SK-N-SH (cell line): ENCODE measurements around the gene AMDHD2. TPM values are rescaled to one million over a fixed set of nuclear protein-coding genes. Genes with fewer than 3 reads are reported as not detected.

Experiments used
- CTCF ChIA-PET: fragments of 300-600, 350-600 bp; formaldehyde crosslinking; extraction: SDS; loops from one replicate; lab custom pipeline; 2021; lab: Yijun Ruan, JAX
- POLR2A ChIA-PET: fragments of 350-600 bp; sonication (Branson Sonifier 250); formaldehyde crosslinking; extraction: SDS; loops from one replicate; lab custom pipeline; 2020; ENCODE audit warnings: antibody characterized with exemption, inconsistent platforms; lab: Yijun Ruan, JAX
- DNase-seq: peaks from one replicate; pipeline ENCODE4 v3.0.0; 2012
- H2AFZ ChIP-seq: fragments of 200-600 bp; sonication (generic); 2 replicates; pipeline ENCODE4 v1.8.1; 2016; ENCODE audit warnings: antibody characterized with exemption, mild to moderate bottlenecking, low read depth
- H3F3A ChIP-seq: fragments of 200-600 bp; sonication (generic); replicated peaks from 2 replicates; pipeline ENCODE3; 2016; ENCODE audit warnings: antibody characterized with exemption, mild to moderate bottlenecking; ENCODE audit not compliant: insufficient read depth
- H3K27ac ChIP-seq, 2 experiments: fragments of 200-500 bp in 1 of 2; fragments of 200-600 bp in 1 of 2; sonication (Bioruptor generic) in 1 of 2; sonication (generic), shearing (Covaris generic) in 1 of 2; 2 replicates each; pipeline versions ENCODE4 v1.5.1 to v1.6.1; 2014 to 2016; ENCODE audit warnings: low read depth in 2 of 2, inconsistent platforms in 1 of 2, low read length in 1 of 2, mild to moderate bottlenecking in 1 of 2, mixed read lengths in 1 of 2
- H3K27me3 ChIP-seq: fragments of 200-600 bp; sonication (generic), shearing (Covaris generic); 2 replicates; pipeline ENCODE4 v1.6.1; 2016; ENCODE audit warnings: mixed run types; ENCODE audit not compliant: insufficient read depth
- H3K36me3 ChIP-seq, 2 experiments: fragments of 200-500 bp in 1 of 2; fragments of 200-600 bp in 1 of 2; sonication (Bioruptor generic) in 1 of 2; sonication (generic) in 1 of 2; replicated peaks in 1 of 2; 2 replicates each; pipeline versions ENCODE3 to v1.5.1; 2014 to 2016; ENCODE audit warnings: low read length in 1 of 2, mild to moderate bottlenecking in 1 of 2; ENCODE audit not compliant: insufficient read depth in 2 of 2, control insufficient read depth in 1 of 2
- H3K4me1 ChIP-seq, 2 experiments: fragments of 200-500 bp in 1 of 2; fragments of 200-600 bp in 1 of 2; sonication (Bioruptor generic) in 1 of 2; sonication (generic), shearing (Covaris generic) in 1 of 2; 2 replicates each; pipeline versions ENCODE4 v1.5.1 to v1.6.1; 2014 to 2016; ENCODE audit warnings: low read depth in 1 of 2, low read length in 1 of 2, mixed run types in 1 of 2; ENCODE audit not compliant: insufficient read depth in 2 of 2, control insufficient read depth in 1 of 2
- H3K4me2 ChIP-seq: fragments of 200-600 bp; sonication (generic), shearing (Covaris generic); 2 replicates; pipeline ENCODE4 v1.6.1; 2017; ENCODE audit warnings: mixed run types
- H3K4me3 ChIP-seq, 2 experiments: fragments of 200-500 bp in 1 of 2; fragments of 200-600 bp in 1 of 2; sonication (Bioruptor generic) in 1 of 2; sonication (generic), shearing (Covaris generic) in 1 of 2; 2 replicates each; pipeline versions ENCODE4 v1.5.1 to v1.8.1; 2014 to 2016; ENCODE audit warnings: low read depth in 2 of 2, inconsistent platforms in 1 of 2, low read length in 1 of 2, mild to moderate bottlenecking in 1 of 2, mixed read lengths in 1 of 2, moderate library complexity in 1 of 2
- H3K79me2 ChIP-seq: fragments of 200-600 bp; sonication (generic); 2 replicates; pipeline ENCODE4 v1.8.1; 2017; ENCODE audit warnings: mild to moderate bottlenecking; ENCODE audit not compliant: insufficient read depth
- H3K9ac ChIP-seq: fragments of 200-600 bp; sonication (generic); 2 replicates; pipeline ENCODE4 v1.6.1; 2017; ENCODE audit warnings: mixed run types
- H3K9me2 ChIP-seq: fragments of 200-600 bp; sonication (generic); 2 replicates; pipeline ENCODE4 v1.6.1; 2017; ENCODE audit warnings: mixed run types
- H3K9me3 ChIP-seq: fragments of 200-600 bp; sonication (generic); 2 replicates; pipeline ENCODE4 v1.6.1; 2017; ENCODE audit warnings: mixed run types, mild to moderate bottlenecking, moderate library complexity
- H4K20me1 ChIP-seq: fragments of 200-600 bp; sonication (generic); 2 replicates; pipeline ENCODE4 v1.6.1; 2017; ENCODE audit warnings: mild to moderate bottlenecking, mixed run types; ENCODE audit not compliant: insufficient read depth
- CHD2 ChIP-seq: fragments of 150-350 bp; IDR thresholded peaks from 2 replicates; pipeline ENCODE4 v1.6.1; 2018; ENCODE audit warnings: low read length; ENCODE audit not compliant: partially characterized antibody
- ELF1 ChIP-seq: IDR thresholded peaks from 2 replicates; pipeline ENCODE4 v1.4.0; 2012
- FOSL2 ChIP-seq: IDR thresholded peaks from 2 replicates; pipeline ENCODE4 v1.4.0; 2012; ENCODE audit warnings: low read depth, mild to moderate bottlenecking, moderate library complexity, borderline replicate concordance
- GABPA ChIP-seq: IDR thresholded peaks from 2 replicates; pipeline ENCODE4 v1.4.0; 2012; ENCODE audit warnings: low read depth, mild to moderate bottlenecking
- GATA2 ChIP-seq: sonication (generic); formaldehyde crosslinking; IDR thresholded peaks from 2 replicates; pipeline ENCODE4 v1.5.0; 2020; ENCODE audit warnings: mild to moderate bottlenecking, missing genetic modification reagents
- JUND ChIP-seq: IDR thresholded peaks from 2 replicates; pipeline ENCODE4 v1.4.0; 2012
- MXI1 ChIP-seq: IDR thresholded peaks from 2 replicates; pipeline ENCODE4 v1.6.1; 2012; ENCODE audit warnings: mild to moderate bottlenecking, low read depth, low read length, improper control_type of control experiment
- NRF1 ChIP-seq: IDR thresholded peaks from 2 replicates; pipeline ENCODE4 v1.6.1; 2012; ENCODE audit warnings: low read depth, mild to moderate bottlenecking, low read length
- POLR2AphosphoS5 ChIP-seq: IDR thresholded peaks from 2 replicates; pipeline ENCODE4 v1.6.1; 2012; ENCODE audit warnings: low read depth, low read length
- REST ChIP-seq: IDR thresholded peaks from 2 replicates; pipeline ENCODE4 v1.6.1; 2012; ENCODE audit warnings: mild to moderate bottlenecking, low read depth, low read length, moderate library complexity
- RFX5 ChIP-seq: IDR thresholded peaks from 2 replicates; pipeline ENCODE4 v1.6.1; 2012; ENCODE audit warnings: mild to moderate bottlenecking, improper control_type of control experiment, low read length
- RXRA ChIP-seq: IDR thresholded peaks from 2 replicates; pipeline ENCODE4 v1.4.0; 2012; ENCODE audit warnings: low read depth, mild to moderate bottlenecking, borderline replicate concordance
- TAF1 ChIP-seq: IDR thresholded peaks from 2 replicates; pipeline ENCODE4 v1.6.1; 2012; ENCODE audit warnings: low read depth, mild to moderate bottlenecking, low read length, moderate library complexity, borderline replicate concordance
- TCF12 ChIP-seq: IDR thresholded peaks from 2 replicates; pipeline ENCODE4 v1.4.0; 2012
- TEAD4 ChIP-seq: IDR thresholded peaks from 2 replicates; pipeline ENCODE4 v1.4.0; 2012; ENCODE audit warnings: mild to moderate bottlenecking, borderline replicate concordance; ENCODE audit not compliant: insufficient read depth
- ZBTB33 ChIP-seq: IDR thresholded peaks from 2 replicates; pipeline ENCODE4 v1.4.0; 2012; ENCODE audit warnings: low read depth, borderline replicate concordance
- WGBS: methylation state at CpG from one replicate; pipeline ENCODE4 v1.1.6; 2017; ENCODE audit warnings: low lambda C conversion rate; 5-methylcytosine and 5-hydroxymethylcytosine counted together
- polyA plus RNA-seq, 3 experiments: library from polyadenylated mRNA; depleted of rRNA; stranded (reverse); fragments of >200 nt; gene quantifications; 2 replicates each; pipeline ENCODE4 v1.2.3, GENCODE V29; 2012

AMDHD2 gene
- polyA plus RNA-seq, 1 of the 3 experiments (the other 2 are of a cell fraction), result 38.1 TPM

GRCh38 chr16:2514333-2515179 is 5.6 kb upstream of the AMDHD2 start:
- peaks cover 58% of the 10 kb centered on the region for H3K79me2 ChIP-seq
- no peaks in the 10 kb centered on the region for H3K9me3 ChIP-seq
- WGBS, result 4% methylated on average over 19 of the region's 63 CpGs
- H4K20me1 ChIP-seq, result peaks cover 50% of the 10 kb centered on the region
- peak overlapping the region; percentile 97 for H3K9ac ChIP-seq
- H3K36me3 ChIP-seq, result peaks cover 0 to 4% of the 10 kb centered on the region in 2 experiments
- peak overlapping the region; percentile 74 to 95 for H3K4me3 ChIP-seq
- peaks cover 15 to 33% of the 10 kb centered on the region in 2 experiments; a peak in 3 of 4 replicates for H3K4me1 ChIP-seq
- peak overlapping the region; percentile 95 for H3K4me2 ChIP-seq
- TF ChIP-seq REST (no peak), FOSL2 (no peak), ELF1 (no peak), RFX5 (no peak), GATA2 (CRISPR knock-in tag) (no peak), POLR2AphosphoS5 (no peak), TCF12 (no peak), JUND (no peak)
- H3K27me3 ChIP-seq, result no peaks in the 10 kb centered on the region
- CTCF ChIA-PET, result interaction anchor here (0.9 to 6.6 kb wide), 6 partner anchors 13 to 413 kb away, joined by 3 to 41 read pairs (median 4); no protein-coding TSS in a partner anchor
- H2AFZ ChIP-seq, result no peak overlapping the region
- peaks cover 7% of the 10 kb centered on the region for H3F3A ChIP-seq
- H3K27ac ChIP-seq, result peak overlapping the region; percentile 73 to 90; a peak in 3 of 4 replicates
- POLR2A ChIA-PET, result interaction anchor here (0.7 to 1.6 kb wide), 3 partner anchors 18 to 37 kb away, joined by 3 to 7 read pairs (median 3); partner anchors contain the start of gene PDPK1
- no peak for DNase-seq
- H3K9me2 ChIP-seq, result no peaks in the 10 kb centered on the region

- Histone ChIP-seq H2AFZ (no peak overlapping the region), H3K27ac (no peak overlapping the region; a peak in 1 of 4 replicates), H3K9ac (peak overlapping the region; percentile 97), H3K4me2 (peak overlapping the region; percentile 95), H3K27me3 (no peaks in the 10 kb centered on the region), H3K4me1 (peaks cover 15 to 35% of the 10 kb centered on the region in 2 experiments; a peak in 3 of 4 replicates), H3K79me2 (peaks cover 59% of the 10 kb centered on the region), H3K9me3 (no peaks in the 10 kb centered on the region), H3K4me3 (peak overlapping the region; percentile 74 to 95), H3K36me3 (peaks cover 0 to 5% of the 10 kb centered on the region in 2 experiments), H3K9me2 (no peaks in the 10 kb centered on the region), H3F3A (peaks cover 7% of the 10 kb centered on the region), H4K20me1 (peaks cover 50% of the 10 kb centered on the region)
- WGBS, result 64% methylated on average over 13 of the region's 14 CpGs
- POLR2A ChIA-PET, result no interaction called here
- CTCF ChIA-PET, result interaction anchor here (0.6 to 6.6 kb wide), 5 partner anchors 14 to 412 kb away, joined by 3 to 41 read pairs (median 4); partner anchors contain the start of gene ABCA3
- no peak for DNase-seq
- TF ChIP-seq JUND (no peak), REST (no peak), NRF1 (no peak), TEAD4 (no peak), ZBTB33 (no peak), CHD2 (no peak), RXRA (no peak), MXI1 (no peak), FOSL2 (no peak), GABPA (no peak), TAF1 (no peak)
These were observed 4.9 kb upstream of the AMDHD2 start for GRCh38 chr16:2515180-2515851.
